Epithelial cell of esophagus (primary cell): ENCODE results near the gene MRPL14.

ENCODE experiments used
- DNase-seq: peaks from one replicate; pipeline ENCODE4 v3.0.0; 2010; ENCODE audit warnings: low read depth
- H3K4me3 ChIP-seq: 2 replicates; pipeline ENCODE4 v1.5.1; 2011; ENCODE audit warnings: mild to moderate bottlenecking, low read length, control low read depth
- TF ChIP-seq, protein P1 (sequence below): IDR thresholded peaks from 2 replicates; pipeline ENCODE4 v1.5.1; 2011; ENCODE audit warnings: low read depth, mild to moderate bottlenecking, low read length, control low read depth, inconsistent platforms; ENCODE audit not compliant: insufficient read depth; ENCODE audit errors: missing control alignments

MRPL14 gene

DNA sequence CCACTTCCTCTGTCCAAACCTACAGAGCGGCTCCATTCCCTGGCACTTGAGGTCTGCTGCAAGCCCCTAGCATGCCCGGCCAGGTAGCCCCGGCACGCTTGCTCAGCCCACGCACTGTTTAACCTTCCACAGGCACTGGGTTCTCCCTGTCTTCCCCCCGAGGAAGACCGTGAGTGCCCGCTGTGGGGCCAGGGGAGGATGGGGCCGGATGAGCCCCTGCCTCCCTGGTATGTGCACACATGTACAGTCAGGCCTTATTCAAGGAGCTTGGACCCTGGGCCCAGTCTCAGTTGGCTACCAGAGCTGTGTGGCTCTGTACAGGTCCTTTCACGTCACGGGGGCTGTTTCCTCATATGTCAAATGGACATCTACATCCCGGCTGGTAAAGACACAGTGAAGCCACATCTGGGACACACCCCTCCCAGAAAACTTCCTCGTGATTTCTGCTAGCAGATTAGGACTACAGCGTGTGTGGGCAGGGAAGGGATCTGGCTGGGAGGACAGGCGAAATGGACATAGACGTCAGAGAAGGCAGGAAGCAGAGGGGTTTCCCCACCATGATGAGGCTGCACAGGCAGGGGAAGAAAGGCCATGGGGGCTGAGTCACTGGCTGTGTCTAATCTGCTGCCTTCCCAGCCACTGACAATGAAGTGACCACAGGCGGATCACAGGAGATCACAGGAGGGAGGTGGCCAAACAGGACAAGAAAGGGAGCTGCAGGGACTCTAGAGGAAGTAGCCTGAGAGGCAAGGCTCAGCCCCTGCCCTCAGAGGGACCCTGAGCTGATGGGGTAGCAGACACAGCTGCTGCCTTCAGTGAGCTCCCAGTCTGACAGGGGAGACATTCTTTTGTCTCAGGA, 62.9 kb downstream of the MRPL14 start:
- H3K4me3 ChIP-seq = no peak overlapping the region
- TF ChIP-seq, protein P1, sequence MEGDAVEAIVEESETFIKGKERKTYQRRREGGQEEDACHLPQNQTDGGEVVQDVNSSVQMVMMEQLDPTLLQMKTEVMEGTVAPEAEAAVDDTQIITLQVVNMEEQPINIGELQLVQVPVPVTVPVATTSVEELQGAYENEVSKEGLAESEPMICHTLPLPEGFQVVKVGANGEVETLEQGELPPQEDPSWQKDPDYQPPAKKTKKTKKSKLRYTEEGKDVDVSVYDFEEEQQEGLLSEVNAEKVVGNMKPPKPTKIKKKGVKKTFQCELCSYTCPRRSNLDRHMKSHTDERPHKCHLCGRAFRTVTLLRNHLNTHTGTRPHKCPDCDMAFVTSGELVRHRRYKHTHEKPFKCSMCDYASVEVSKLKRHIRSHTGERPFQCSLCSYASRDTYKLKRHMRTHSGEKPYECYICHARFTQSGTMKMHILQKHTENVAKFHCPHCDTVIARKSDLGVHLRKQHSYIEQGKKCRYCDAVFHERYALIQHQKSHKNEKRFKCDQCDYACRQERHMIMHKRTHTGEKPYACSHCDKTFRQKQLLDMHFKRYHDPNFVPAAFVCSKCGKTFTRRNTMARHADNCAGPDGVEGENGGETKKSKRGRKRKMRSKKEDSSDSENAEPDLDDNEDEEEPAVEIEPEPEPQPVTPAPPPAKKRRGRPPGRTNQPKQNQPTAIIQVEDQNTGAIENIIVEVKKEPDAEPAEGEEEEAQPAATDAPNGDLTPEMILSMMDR = no peak
- DNase-seq = peak; percentile 91

DNA sequence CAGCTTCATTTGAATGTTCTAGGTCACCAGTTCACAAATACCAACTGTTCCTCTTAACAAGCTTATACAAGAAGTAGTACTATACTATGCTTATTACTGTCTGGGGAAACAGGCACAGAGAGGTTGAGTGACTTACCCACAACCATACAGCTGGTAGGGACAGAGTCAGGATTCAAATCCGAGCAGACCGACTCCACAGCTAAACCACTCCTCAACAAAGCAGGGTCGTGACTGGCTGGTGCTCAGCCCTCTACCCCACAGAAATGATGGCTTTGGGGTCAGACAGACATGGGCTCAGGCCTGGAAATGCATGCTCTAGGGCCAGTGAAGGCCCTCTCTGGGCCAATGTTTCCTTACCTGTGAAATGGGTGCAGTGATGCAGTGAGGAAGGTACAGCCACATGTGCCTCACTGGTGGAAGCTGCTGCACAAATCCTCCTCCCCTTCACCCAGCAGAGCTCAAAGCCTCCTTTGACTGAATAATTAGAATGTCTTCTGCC, 63.6 kb downstream of the MRPL14 start:
- TF ChIP-seq, protein P1 = no peak

More for the DNA sequence above, 63.6 kb downstream of the MRPL14 start:
- DNase-seq = no peak
- H3K4me3 ChIP-seq = no peak overlapping the region
